HCT116 (cell line): ENCODE data around the gene LCN2. TPM values are rescaled to one million over a fixed set of nuclear protein-coding genes. Genes with fewer than 3 reads are reported as not detected.
A peak's percentile ranks its signal among the peaks of the same experiment; 100 is the strongest.

Experiments
- ATAC-seq: fragments of 200-7000 bp; cut with Tn5 transposase; 2 replicates; pipeline ENCODE4 v1.9.1; 2020; ENCODE audit warnings: mild to moderate bottlenecking, moderate library complexity
- BruUV-seq: library from RNA; stranded (reverse); fragments of 400-500 nt; replicated peaks from 2 replicates; lab custom pipeline; 2021; lab: Mats Ljungman, UMichigan
- CTCF ChIA-PET: fragments of 300-600 bp; sonication (Branson Sonifier 250); formaldehyde crosslinking; loops from one replicate; lab custom pipeline; 2021; ENCODE audit warnings: antibody characterized with exemption; lab: Charles Lee
- POLR2A ChIA-PET: fragments of 300-600, 350-600 bp; sonication (Branson Sonifier 250); formaldehyde crosslinking; loops from one replicate; lab custom pipeline; 2021; ENCODE audit warnings: antibody characterized with exemption; lab: Charles Lee
- RAD21 ChIA-PET, 2 experiments: fragments of 300-600 bp; sonication (Branson Sonifier 250); formaldehyde crosslinking; loops; one replicate each; lab custom pipeline; 2023; ENCODE audit warnings: low total read pairs in 2 of 2; ENCODE audit not compliant: uncharacterized antibody in 2 of 2, unreplicated experiment in 2 of 2, low non-redundant PET in 1 of 2; lab: Charles Lee
- DNase-seq: peaks from one replicate; pipeline ENCODE4 v3.0.0-alpha.2; 2010; ENCODE audit warnings: low read depth, low spot score
- H2AFZ ChIP-seq: fragments of 200-600 bp; shearing (Covaris generic), sonication (generic); 2 replicates; pipeline ENCODE4 v1.6.1; 2017; ENCODE audit warnings: low read depth, mixed run types, mixed read lengths, antibody characterized with exemption, low read length; ENCODE audit not compliant: poor library complexity, severe bottlenecking
- H3K27ac ChIP-seq: 2 replicates; pipeline ENCODE4 v1.5.1; 2012; ENCODE audit warnings: low read depth, low read length
- H3K27me3 ChIP-seq: fragments of 200-600 bp; sonication (generic); 2 replicates; pipeline ENCODE4 v1.6.1; 2016; ENCODE audit warnings: mixed run types, low read length, mixed read lengths; ENCODE audit not compliant: insufficient read depth
- H3K36me3 ChIP-seq, 2 experiments: fragments of 200-500 bp in 1 of 2; fragments of 200-600 bp in 1 of 2; sonication (Bioruptor generic) in 1 of 2; sonication (generic) in 1 of 2; 2 replicates each; pipeline versions ENCODE4 v1.5.1 to v1.6.1; 2014 to 2016; ENCODE audit warnings: low read length in 2 of 2, inconsistent platforms in 1 of 2, mixed read lengths in 1 of 2, mixed run types in 1 of 2; ENCODE audit not compliant: insufficient read depth in 2 of 2, control insufficient read depth in 1 of 2
- H3K4me1 ChIP-seq, 2 experiments: fragments of 200-600 bp in 1 of 2; sonication (generic) in 1 of 2; 2 replicates each; pipeline versions ENCODE4 v1.5.1 to v1.6.1; 2012 to 2017; ENCODE audit warnings: low read length in 2 of 2, inconsistent platforms in 1 of 2, mild to moderate bottlenecking in 1 of 2, mixed read lengths in 1 of 2, mixed run types in 1 of 2, moderate library complexity in 1 of 2; ENCODE audit not compliant: insufficient read depth in 2 of 2, control insufficient read depth in 1 of 2
- H3K4me2 ChIP-seq: fragments of 200-600 bp; sonication (generic); 2 replicates; pipeline ENCODE4 v1.6.1; 2017; ENCODE audit warnings: mixed run types, low read length, mixed read lengths
- H3K4me3 ChIP-seq, 2 experiments: fragments of 200-600 bp in 1 of 2; sonication (generic) in 1 of 2; replicated peaks in 1 of 2; 2 replicates each; pipeline ENCODE4 v1.5.1; 2011 to 2016; ENCODE audit warnings: low read length in 2 of 2, control low read depth in 1 of 2, low read depth in 1 of 2, mild to moderate bottlenecking in 1 of 2, mixed read lengths in 1 of 2, mixed run types in 1 of 2
- H3K79me2 ChIP-seq: fragments of 200-600 bp; sonication (generic); 2 replicates; pipeline ENCODE4 v1.6.1; 2017; ENCODE audit warnings: mild to moderate bottlenecking, mixed run types, low read length, moderate library complexity, mixed read lengths; ENCODE audit not compliant: insufficient read depth
- H3K9ac ChIP-seq: fragments of 200-600 bp; sonication (generic); 2 replicates; pipeline ENCODE4 v1.6.1; 2016; ENCODE audit warnings: low read length, mixed read lengths
- H3K9me2 ChIP-seq: fragments of 200-600 bp; sonication (generic), shearing (Covaris generic); 2 replicates; pipeline ENCODE4 v1.6.1; 2017; ENCODE audit warnings: mixed run types, mild to moderate bottlenecking, moderate library complexity; ENCODE audit not compliant: insufficient read depth
- H3K9me3 ChIP-seq, 2 experiments: fragments of 200-500 bp in 1 of 2; fragments of 200-600 bp in 1 of 2; sonication (Bioruptor generic) in 1 of 2; sonication (generic) in 1 of 2; 2 replicates each; pipeline ENCODE4 v1.6.1; 2014 to 2017; ENCODE audit warnings: low read length in 2 of 2, mixed read lengths in 2 of 2, inconsistent platforms in 1 of 2, low read depth in 1 of 2, mild to moderate bottlenecking in 1 of 2, mixed run types in 1 of 2, moderate library complexity in 1 of 2; ENCODE audit not compliant: control insufficient read depth in 1 of 2, insufficient read depth in 1 of 2
- H4K20me1 ChIP-seq: fragments of 200-600 bp; sonication (generic), shearing (Covaris generic); 2 replicates; pipeline ENCODE4 v1.6.1; 2017; ENCODE audit warnings: mixed run types, mild to moderate bottlenecking, moderate library complexity; ENCODE audit not compliant: insufficient read depth
- ATF3 ChIP-seq: IDR thresholded peaks from 2 replicates; pipeline ENCODE4 v1.6.1; 2012
- CBX3 ChIP-seq: IDR thresholded peaks from 2 replicates; pipeline ENCODE4 v1.6.1; 2012; ENCODE audit warnings: low read depth
- ELF1 ChIP-seq: IDR thresholded peaks from 2 replicates; pipeline ENCODE4 v1.6.1; 2012; ENCODE audit warnings: low read depth, borderline replicate concordance
- REST ChIP-seq: IDR thresholded peaks from 2 replicates; pipeline ENCODE4 v1.6.1; 2012; ENCODE audit warnings: low read depth
- SIN3A ChIP-seq: IDR thresholded peaks from 2 replicates; pipeline ENCODE4 v1.6.1; 2012; ENCODE audit warnings: low read depth
- SP1 ChIP-seq: IDR thresholded peaks from 2 replicates; pipeline ENCODE4 v1.6.1; 2012; ENCODE audit warnings: low read depth
- SRF ChIP-seq: IDR thresholded peaks from 2 replicates; pipeline ENCODE4 v1.6.1; 2012; ENCODE audit warnings: low read depth
- TCF7L2 ChIP-seq: IDR thresholded peaks from 2 replicates; pipeline ENCODE4 v1.7.0; 2011; ENCODE audit warnings: borderline replicate concordance, inconsistent platforms; ENCODE audit not compliant: insufficient read depth, insufficient read length; ENCODE audit errors: extremely low read depth
- intact Hi-C: fragments of 100-400 bp; cut with micrococcal nuclease; formaldehyde crosslinking; loops from 2 replicates; pipeline ENCODE4 v1.10.0; 2022
- total RNA-seq: library from RNA; stranded (reverse); gene quantifications from one replicate; pipeline ENCODE4 v1.2.1, GENCODE V29; 2021; ENCODE audit not compliant: unreplicated experiment
- TF ChIP-seq, protein P1 (sequence below), 3 experiments: fragments of 200-600 bp in 1 of 3; sonication (generic) in 1 of 3; IDR thresholded peaks in 2 of 3; conservative IDR thresholded peaks in 1 of 3; 2 replicates each; pipeline ENCODE4 v1.5.1; 2012 to 2017; ENCODE audit warnings: low read depth in 2 of 3, low read length in 2 of 3, antibody characterized with exemption in 1 of 3, borderline replicate concordance in 1 of 3, control low read depth in 1 of 3, mild to moderate bottlenecking in 1 of 3, mixed read lengths in 1 of 3, mixed run types in 1 of 3, moderate library complexity in 1 of 3; ENCODE audit not compliant: insufficient read depth in 1 of 3

Gene LCN2
- total RNA-seq, 1 experiment from 2014 or later: 9.2 TPM

DNA sequence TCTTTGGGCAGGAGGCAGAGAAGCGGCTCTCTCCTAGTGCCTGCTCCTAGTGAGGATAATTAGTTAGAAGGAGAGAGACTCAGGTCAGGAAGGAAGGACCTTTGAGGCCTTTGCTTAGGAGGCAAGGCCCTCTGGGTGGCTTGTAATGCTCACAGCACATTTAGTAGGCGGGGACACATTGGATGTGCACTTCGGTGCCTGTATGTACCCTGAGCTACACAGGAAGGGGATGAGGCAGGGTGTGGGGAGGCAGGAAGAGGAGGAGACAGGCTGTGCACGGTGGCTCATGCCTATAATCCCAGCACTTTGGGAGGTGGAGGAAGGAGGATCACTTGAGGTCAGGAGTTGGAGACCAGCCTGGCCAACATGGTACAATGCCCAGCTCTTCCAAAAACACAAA is 7.2 kb upstream of the LCN2 start:
- no peaks in the 10 kb centered on the region for H4K20me1 ChIP-seq
- no peak overlapping the region for H3K4me3 ChIP-seq
- no peak for DNase-seq
- intact Hi-C loops: no loop called here
- H3K4me2 ChIP-seq: no peak overlapping the region
- RAD21 ChIA-PET: no interaction called here
- no peaks in the 10 kb centered on the region for H3K27me3 ChIP-seq
- no peak for TF ChIP-seq ATF3
- no peak for TF ChIP-seq SRF
- no peak for TF ChIP-seq SIN3A
- TF ChIP-seq, protein P1, sequence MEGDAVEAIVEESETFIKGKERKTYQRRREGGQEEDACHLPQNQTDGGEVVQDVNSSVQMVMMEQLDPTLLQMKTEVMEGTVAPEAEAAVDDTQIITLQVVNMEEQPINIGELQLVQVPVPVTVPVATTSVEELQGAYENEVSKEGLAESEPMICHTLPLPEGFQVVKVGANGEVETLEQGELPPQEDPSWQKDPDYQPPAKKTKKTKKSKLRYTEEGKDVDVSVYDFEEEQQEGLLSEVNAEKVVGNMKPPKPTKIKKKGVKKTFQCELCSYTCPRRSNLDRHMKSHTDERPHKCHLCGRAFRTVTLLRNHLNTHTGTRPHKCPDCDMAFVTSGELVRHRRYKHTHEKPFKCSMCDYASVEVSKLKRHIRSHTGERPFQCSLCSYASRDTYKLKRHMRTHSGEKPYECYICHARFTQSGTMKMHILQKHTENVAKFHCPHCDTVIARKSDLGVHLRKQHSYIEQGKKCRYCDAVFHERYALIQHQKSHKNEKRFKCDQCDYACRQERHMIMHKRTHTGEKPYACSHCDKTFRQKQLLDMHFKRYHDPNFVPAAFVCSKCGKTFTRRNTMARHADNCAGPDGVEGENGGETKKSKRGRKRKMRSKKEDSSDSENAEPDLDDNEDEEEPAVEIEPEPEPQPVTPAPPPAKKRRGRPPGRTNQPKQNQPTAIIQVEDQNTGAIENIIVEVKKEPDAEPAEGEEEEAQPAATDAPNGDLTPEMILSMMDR (IDR thresholded peaks at IDR 0.05 in 2 of 3, conservative IDR thresholded peaks at IDR 0.05 in 1 of 3; ENCODE audit: borderline replicate concordance in 1 of 3, insufficient read depth in 1 of 3, low read depth in 2 of 3, low read length in 2 of 3): no peak
- TF ChIP-seq TCF7L2: no peak
- no peak for TF ChIP-seq REST
- TF ChIP-seq CBX3: no peak
- TF ChIP-seq SP1: no peak
- no peak for TF ChIP-seq ELF1
- no peak overlapping the region for H3K9ac ChIP-seq
- no peaks in the 10 kb centered on the region for H3K9me2 ChIP-seq
- CTCF ChIA-PET: no interaction called here
- H3K36me3 ChIP-seq: no peaks in the 10 kb centered on the region
- H3K79me2 ChIP-seq: no peaks in the 10 kb centered on the region
- H3K27ac ChIP-seq: no peak overlapping the region
- H3K4me1 ChIP-seq: peaks cover 0 to 7% of the 10 kb centered on the region in 2 experiments; a peak in 1 of 4 replicates
- no peak overlapping the region for H2AFZ ChIP-seq
- no TSS peak for BruUV-seq
- H3K9me3 ChIP-seq: no peaks in the 10 kb centered on the region
- ATAC-seq: 0 out of 2 replicates have a peak, but pooled peaks have one; percentile 39
- POLR2A ChIA-PET: interaction anchor here (1.1 kb wide), 1 partner anchor 14 kb away, joined by 3 read pairs; no protein-coding TSS in a partner anchor
